Measurements from ENCODE around the gene SIL1.
"Not testable (repeated sequence)": the region's sequence is repeated elsewhere in the genome, so short reads cannot be mapped to it uniquely, and the experiment has no call there.

Gene SIL1

DNA sequence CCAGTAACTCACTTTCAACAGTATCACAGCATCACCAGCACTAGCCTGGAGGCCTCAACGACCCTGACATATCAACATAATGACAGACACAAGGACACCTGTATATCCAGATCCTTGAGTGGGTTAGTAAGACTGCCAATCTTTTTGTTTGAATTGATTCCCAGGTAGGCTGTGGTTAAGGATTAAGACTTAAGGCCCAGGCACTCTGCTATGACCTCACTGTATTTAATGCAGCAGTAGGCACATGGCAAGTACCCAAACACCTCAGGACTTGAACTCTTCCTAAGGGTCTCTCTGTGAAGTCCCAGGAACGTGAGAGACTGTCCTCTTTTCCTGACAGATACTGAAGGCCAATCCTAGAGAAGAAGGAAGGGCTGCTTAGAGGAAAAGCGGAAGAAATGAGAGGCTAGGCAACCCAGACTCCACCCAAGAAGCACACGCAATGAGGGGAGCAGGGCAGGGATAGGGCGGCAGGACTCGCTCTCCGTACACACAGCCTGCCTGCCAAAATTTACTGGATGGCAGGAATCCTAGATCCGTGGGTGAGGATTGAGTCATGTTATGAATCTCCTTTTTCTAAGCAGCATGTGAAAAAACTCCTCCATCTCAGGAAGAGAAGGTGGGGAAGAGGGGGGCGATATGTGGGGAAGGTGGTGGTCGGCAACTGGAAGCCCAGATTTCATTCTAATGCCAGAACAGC is 93.4 kb downstream of the SIL1 start:
- no peak for DNase-seq

DNA sequence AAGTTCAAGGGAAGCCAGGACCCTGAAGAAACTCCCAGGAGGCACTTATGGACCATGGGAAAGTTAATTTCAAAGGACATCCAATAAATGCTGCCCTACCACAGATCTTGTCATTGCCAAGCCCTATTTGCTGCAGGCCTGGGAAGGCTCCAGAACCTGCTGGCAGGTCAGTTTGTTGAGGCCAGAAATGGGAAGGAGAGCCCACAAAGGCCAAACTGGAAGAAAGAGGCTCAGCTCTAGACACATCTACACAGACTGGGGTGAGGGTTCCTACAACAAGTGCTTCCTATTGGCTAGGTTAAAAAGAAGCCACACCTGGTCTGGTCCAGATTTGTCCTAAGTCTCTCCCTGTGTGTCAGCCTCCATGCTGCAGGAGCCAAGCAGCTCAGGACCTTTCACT is 94.4 kb downstream of the SIL1 start:
- no peak for DNase-seq

DNA sequence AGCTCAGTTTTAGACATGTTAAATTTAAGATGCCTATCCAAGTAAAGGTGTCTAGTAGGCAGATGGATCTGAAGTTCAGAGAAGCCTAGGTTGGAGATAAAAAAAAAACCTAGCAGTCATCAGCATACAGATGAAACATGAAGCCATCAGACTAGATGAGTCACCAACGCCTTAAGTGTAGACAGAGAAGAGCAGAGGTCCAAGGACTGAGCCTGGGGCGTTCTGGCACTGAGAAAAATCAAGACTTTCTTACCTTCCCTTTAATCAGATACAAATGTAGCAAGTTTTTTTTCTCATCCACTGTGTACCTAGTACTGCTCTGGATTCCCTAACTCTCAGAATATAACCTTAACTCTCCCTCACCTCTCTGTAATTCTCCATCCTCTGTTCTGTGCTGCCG is 97.3 kb downstream of the SIL1 start:
- DNase-seq = no peak

DNA sequence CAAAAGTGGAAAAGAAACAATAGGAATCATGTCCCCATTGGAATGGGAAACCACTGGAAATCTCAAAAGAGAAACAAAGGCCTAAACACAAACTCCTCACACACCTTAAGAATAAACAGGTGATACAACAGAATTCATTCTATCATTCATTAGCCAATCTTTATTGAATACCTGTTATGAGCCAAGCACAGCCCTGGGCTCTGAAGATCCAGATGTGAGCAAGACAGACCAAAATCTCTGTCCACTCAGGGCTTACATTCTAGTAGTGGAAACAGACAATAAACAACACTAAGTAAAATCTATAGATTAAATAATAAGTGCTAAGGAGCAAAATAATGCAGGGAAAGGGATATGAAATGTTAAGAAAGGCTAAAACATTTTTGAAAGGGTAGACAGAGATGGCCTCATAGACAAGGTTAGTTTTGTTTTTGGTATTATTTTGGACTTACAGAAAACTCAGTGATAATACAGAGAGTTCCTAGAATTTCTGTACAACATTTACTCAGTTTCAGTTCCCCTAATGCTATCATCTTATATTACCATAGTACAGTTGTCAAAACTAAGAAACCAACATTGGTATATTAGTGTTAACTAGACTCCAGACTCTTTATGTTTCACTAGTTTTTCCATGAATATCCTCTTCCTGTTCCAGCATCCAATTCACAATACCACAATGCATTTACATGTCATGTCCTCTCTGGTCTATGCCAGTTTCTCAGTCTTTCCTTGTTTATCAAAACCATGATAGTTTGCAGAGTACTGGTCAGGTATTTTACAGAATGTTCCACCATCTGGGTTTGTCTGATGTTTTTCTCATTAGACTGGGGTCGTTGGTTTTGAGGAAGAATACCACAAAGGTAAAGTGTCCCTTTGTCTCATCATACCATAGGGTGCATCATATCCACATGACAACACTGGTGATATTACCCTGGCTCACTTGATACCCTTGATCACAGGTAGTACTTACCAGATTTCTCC is 103.7 kb downstream of the SIL1 start:
- DNase-seq = no peak

DNA sequence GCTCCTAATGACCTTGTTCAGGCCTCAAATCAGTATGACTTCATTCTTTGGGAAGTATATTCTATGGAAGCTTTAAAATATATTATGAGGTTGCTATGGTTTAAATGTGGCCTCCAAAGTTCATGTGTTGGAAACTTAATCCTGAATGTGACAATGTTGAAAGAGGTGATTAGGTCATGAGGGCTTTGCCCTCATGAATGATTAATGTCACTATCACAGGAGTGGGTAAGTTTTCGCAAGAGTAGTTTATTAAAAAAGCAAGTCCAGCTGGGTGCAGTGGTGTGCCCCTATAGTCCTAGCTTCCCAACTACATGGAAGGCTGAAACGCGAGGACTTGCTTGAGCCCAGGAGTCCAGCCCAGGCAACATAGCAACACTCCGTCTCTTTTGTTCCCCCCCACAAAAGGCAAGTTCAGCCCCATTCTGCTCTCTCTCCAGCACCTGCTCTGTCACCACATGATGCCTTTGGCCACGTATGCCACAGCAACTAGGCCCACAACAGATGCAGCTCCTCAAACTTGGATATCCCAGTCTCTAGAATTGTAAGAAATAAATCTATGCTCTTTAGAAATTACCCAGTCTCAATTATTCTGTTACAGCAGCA is 105.3 kb downstream of the SIL1 start:
- DNase-seq = no peak

DNA sequence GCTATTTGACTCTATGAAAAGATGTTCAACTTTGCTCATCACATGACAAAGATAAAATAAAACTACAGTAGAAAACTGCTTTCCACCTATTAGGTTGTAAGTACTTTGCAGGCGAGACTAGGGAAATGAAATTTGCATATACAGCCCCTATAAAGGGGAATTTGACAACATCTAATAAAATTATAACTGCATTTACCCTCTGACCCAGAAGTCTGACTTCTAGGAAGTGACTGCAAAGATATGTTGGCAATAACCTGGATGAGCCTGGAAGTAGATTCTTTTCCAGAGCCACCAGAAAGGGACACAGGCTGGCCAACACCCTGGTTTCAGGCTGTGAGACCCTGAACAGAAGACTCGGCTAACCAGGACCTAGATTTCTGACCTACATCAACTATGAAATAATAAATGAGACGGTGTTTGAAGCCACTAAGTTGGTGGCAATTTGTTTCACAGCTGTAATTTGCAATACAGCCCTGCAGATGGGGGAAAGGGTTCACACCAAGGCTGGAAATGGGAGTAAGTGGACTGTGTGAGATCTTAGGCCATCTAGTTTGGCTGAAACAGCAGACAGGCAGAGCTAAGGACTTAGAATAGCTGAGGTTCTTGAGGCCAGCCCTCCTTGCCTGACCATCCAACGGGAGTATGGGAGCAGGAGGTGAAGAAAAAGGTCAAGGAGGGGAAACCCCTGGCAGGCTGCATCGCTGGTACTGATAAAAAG is 106.6 kb downstream of the SIL1 start:
- DNase-seq = peak in 1 of 2 experiments; percentile 13

DNA sequence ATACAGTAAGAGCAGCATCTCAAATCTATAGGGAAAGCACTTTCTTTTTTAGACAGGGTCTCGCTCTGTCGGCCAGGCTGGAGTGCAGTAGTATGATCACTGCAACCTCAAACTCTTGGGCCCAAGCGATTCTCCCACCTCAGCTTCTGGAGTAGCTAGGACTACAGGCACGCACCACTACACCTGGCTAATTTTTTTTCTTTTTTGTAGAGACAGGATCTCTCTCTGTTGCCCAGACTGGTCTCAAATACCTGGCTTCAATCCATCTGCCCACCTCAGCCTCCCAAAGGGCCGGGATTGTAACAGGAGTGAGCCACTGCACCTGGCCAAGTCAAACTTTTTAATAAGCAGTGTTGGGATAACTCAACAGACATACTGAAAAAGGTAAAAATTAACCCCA is 107.6 kb downstream of the SIL1 start:
- no peak for DNase-seq

DNA sequence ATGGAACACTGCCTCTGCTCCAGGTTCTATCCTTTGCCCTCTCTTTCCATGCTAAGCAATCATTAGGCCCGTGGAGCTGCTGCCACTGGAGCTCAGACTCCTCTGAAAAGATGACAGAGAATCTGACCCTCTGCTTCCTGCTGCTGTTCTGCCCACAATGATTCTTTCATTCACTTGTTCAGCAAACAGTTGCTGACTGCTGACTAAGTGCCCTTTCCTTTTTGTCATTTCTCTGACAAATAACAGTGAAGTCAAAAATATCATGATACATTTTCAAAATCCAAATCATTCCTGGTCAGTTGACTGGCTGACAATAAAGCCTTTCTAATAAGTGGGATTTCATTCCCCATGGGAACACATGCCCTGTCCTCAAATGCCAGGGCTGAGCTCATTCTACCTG is 110.1 kb downstream of the SIL1 start:
- no peak for DNase-seq

DNA sequence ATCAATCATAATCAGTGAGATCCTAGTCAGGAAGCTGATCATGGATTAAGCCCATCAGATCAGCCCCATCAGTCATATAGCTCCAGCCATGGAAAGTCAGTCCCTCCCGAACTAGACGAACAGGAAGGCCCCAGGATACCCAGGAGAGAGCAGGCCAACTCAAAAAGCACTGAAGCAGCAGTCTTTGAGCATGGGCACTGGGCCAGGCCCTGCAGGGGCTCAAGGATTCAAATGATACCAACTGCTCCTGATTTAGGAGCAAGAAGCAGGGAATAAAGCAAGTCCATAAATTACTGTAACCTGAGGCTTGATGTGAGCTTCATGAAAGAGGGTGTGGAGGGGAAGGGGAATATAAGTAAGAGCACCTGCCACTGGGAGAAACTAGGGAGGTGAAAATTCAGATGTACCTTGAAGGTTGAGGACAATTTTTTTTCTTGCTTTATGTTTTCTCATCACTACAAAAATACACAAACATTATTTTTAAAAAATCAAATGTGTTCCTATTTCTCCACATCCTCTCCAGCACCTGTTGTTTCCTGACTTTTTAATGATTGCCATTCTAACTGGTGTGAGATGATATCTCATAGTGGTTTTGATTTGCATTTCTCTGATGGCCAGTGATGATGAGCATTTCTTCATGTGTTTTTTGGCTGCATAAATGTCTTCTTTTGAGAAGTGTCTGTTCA is 115.2 kb downstream of the SIL1 start:
- DNase-seq = no peak

DNA sequence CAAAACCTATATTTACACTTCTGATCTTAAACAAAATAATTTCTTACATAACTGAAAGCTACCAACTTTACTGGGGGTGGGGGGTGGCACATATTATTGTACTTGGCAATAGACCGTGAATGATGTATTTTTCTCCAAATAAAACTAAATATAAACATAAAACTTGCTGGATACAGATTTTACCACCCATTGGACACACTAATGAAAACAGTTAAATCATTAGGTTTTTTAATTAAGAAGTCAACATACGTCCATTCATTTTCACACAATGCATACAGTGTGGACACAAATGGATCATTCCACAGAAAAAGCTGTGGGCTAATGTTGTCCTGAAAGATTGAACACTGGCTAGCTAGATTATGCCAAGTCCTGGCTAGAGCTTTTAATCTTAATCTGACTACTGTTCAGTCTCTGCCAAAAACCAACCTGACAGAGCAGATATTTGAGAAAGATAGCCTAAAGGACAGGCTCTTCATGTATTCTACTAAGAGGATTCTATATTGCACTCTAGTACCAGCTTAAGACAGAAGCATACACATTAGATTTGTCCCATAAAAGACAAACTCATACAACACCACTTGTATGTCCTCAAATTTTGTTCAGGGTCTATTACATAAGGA is 118.1 kb downstream of the SIL1 start:
- DNase-seq = no peak

DNA sequence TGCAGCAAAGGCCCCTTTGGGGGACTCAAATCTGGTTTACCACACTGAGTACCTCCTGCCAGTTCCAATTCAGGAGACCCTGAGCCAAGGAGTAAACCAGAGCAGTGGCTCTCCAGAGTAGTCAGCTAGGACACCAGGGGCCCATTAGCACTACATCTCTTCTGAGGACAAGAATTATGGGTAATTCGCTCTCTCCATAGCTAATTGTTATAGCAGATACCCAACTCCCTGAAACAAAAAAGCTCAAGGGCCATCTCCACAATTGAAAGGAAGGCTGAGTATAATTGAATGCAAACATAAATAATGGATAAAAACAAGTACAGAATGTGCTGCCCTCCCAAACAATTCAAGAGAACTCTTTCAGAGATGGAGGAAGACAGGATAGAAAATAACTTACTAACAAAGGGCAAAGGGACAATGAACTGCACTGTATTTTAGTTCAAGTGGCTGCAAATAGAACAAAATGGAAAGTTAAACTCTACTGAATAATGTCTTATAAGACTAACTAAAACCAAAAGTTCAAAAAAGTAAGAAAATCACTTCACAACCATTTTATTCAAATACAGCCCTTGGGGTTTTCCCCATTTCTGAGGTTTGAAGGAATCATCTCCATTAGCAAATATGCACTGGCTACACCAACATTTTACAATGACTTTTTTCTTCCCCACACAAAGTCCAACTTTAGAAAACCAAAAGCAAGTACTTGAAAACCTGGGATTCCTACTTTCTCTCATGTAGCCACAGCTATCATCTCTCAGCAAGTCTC is 118.8 kb downstream of the SIL1 start:
- no peak for DNase-seq

DNA sequence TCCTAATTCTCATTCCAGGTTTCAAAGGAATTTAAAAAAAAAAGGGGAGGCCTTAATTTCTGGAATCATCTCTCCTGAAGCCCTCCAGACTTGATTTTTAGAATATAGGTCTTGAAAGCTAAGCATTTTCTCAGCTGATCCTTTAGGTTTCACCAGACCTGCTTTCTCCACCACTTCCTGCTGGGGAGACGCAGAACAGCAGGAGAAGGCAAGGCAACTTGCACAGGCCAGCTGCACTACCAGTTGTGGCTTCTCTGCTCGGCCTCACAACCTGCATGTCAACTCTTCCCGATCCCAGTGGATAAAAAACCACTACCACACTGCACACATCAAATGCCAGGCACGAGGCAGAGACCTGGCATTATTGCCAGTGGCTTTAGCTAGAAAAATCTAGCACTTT is 119.8 kb downstream of the SIL1 start:
- no peak for DNase-seq

DNA sequence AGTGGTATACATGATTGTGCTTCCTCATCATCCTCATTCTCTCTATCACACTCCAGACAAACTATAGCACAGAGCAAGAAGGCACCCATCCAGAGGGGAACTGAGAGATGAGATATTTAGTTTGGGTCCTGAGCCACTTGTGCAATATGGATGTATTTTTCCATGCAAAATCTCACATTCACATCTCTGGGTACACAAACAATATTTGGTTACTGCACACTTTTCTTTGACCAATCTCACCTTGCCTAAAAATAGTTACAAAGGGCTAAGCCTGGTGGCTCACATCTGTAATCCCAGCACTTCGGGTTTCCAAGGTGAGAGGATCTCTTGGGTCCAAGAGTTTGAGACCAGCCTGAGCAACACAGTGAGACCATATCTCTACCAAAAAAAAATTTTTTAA is 120.3 kb downstream of the SIL1 start:
- DNase-seq = no peak

DNA sequence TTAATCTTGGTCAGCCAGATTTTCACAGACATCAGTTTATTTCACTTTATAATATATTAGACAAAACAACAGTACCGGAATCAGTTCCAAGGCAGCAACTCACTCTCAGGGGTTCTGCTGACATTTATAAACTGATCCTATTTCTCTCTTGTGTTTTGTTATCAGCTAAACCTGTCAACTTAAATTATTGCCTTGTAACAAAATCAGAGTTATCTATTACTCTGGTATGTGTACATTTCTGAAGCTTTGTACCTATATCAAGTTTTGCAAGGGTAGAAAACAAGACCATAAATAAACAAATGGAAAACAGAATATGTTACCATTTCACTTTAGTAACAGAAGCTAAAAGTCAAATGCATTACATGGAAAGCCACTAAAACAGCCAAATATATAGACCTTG is 122.1 kb downstream of the SIL1 start:
- no peak for DNase-seq

DNA sequence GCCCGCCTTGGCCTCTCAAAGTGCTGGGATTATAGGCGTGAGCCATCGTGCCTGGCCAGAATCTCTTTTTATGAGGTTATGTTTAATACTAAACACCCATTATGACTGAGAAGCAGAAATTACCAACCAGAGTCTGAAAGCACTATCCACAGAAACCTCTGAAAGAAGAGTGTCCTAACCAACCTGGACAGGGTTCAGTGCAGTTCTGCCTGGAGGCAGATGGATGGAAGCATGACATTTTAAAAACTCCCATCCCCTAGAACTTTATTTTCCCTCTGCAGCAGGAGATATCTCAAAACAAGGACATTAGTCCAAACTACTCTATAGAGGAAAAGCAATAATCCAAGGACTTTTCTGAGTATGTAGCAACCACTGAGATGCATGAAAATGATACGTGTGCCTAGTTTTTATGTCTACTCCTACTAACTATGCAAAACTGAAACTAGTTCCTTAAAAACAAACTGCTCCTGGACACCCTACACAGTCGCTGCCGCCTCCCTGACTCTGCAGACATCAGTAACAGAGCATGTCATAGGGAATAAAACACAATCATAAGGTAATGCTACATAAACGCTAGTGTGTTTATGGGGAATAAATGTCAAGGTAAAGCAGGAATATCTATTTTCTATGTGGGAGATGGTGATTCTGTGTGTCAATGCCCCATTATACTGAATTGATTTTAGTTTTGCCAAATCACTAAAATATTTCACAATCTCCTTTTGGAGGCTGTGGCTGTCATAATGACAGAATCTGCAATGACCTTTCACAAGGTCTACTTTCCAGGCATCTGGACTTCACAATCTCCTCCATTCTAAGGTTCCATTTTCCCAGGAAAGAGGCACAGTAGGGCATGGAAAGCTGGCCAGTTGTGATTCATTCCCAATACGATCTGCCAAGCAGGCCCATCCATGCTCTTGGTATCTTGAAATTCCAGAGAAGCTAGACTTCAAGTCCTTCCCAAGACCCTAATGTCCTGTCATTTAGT is 122.8 kb downstream of the SIL1 start:
- no peak for DNase-seq

DNA sequence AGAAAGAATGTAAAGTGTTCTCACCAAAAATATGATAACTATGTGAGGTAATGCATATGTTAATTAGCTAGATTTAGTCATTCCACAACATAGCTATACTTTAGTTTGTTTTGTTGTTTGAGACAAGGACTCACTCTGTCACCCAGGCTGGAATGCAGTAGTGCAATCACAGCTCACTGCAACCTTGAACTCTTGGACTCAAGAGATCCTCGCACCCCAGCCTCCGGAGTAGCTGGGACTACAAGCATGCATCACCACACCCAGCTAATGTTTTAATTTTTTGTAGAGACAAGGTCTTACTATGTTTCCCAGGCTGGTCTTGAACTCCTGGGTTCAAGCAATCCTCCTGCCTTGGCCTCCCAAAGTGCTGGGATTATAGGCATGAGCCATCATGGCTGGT is 124.2 kb downstream of the SIL1 start:
- not testable (repeated sequence) for DNase-seq

DNA sequence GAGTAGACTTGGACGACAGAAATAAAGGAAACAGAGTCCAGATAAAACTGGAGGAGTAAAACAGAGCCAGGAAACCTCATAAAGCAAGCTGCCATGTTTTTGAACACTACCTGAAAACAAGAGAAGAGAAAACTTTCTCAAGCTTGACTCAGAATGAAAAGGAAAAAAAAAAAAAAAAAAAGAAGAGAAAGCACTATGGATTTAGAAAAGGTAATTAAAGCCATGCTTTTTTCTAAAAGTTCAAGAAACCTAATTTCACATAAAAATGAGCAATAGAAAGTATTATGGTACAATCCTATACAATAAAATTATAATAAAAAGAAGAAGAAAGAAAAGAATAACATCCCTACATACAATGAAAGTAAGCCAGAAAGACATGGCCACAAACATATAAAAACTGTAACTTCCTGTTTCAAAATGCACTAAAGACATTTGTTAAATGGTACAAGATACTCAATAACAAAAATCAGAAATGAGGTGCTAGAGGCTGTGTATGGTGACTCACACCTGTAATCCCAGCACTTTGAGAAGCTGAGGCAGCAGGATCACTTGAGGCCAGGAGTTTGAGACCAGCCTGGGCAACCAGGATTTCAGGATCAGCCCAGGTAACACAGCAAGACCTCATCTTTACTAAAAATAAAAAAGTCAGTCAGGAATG is 129.5 kb downstream of the SIL1 start:
- DNase-seq = no peak

DNA sequence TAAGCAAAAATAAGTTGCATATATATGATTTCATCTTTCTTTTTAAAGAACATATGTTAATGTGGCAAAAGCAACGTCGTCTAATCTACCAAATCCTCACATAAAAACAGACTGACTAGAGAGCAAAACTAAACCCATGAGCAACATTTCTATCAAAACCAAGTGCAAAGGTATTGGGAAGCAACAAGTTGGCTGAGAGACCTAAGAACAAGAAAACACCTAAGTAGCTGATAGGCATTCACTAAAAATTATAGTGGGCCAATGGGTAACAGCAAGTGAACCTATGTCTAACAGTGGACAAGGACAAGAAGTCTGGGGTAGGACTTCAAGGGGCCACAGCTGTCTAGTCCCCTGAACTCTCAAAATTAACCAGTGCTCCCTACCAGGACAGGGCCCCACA is 130.1 kb downstream of the SIL1 start:
- no peak for DNase-seq

DNA sequence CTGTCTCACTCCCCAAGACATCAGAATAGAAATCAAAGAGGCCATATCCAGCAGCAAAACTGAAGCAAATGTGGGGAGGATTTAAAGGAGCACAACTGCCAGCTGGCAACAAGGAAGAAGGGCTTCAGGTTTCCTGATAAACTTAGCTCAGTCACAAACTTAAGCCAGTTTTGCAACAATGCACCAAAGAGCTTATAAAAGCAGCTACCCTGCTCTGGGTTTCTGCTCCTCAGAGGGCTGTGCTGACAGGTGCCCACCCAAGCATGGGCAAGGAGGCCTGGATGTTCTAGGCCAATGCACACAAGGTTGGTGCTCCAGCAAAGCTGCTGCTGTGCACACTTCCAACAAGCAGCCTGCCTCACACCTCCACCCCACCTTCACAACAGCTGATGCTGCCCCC is 132.9 kb downstream of the SIL1 start:
- no peak for DNase-seq

Data from NCI-H1930 (cell line).